HG02943 (cell line): ENCODE measurements around the gene KMO.
A peak's percentile ranks its signal among the peaks of the same experiment; 100 is the strongest.

Experiments used
- ATAC-seq: cut with Tn5 transposase; IDR thresholded peaks from one replicate; pipeline ENCODE4 v1.9.1; 2021; ENCODE audit warnings: mild to moderate bottlenecking, low read depth, moderate library complexity; ENCODE audit not compliant: unreplicated experiment

KMO gene

DNA sequence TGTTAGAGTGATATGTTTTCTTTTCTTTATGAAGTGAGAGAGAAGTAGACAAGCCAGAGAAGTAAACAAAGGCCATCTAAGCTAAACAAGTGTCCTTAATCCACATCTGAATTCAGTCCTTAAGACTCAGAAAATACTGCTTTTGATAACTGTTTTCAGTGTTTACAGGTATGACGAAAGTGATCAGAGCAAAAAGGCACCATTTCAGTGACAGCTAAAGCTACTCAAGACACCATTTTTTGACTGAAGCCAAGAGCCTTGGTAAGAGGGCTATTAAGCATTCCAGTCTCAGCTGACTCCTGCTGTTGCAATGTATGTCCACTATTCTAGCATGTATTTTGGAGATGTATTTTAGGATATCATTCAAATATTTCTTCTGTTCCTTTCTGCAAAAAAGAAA is 4.1 kb downstream of the KMO start:
- ATAC-seq: no peak

DNA sequence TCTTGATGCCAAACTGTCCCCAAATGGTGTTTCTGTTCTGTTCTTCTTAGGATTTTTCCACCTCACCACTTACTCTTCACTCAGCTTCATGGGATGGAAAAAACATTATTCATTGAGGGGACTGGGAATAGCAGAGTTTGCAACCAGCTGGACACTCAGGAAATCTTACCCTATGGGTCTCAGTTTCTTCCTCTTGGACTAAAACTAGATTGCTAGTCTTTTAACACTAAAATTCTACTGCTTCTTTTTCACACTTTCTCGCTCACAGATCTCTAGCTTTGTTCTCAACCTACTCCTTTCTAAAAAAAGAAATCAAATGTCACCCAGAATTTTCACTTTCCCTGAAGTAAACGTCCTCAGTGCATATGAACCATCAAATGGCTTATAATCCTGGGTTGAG is 4.8 kb downstream of the KMO start:
- ATAC-seq: no peak

DNA sequence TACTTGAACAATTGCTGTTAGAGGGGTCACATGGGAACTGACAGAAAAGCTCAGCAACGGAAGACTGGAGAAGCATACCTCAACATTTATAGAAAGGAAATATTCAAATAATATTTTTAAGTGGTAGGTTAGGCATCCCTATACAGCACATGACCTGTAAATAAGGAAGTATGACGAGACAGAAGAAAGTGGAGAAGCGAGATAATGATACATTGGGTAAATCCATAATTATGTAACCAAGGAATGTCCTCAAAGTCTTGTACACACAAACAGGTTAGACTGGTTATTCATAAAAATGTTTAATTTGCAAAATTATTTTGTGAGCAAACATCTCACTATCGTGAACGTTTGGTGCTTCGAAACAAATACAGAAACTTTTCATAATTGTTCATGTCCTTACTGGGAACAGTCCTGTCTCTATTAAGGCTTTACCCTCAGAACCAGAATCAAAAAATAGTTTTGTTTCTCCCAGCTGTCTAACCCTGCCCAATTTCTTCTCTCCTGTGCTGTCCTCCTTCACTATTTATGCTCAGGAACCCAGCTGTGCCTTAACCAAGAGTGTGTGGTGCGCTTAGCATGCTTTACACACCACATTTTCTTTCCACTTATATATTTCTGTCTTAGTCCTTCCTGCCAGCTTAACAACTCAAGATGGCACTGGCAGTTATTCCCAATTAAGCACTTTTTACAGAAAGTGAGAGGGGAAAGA is 10.2 kb downstream of the KMO start:
- ATAC-seq: no peak

DNA sequence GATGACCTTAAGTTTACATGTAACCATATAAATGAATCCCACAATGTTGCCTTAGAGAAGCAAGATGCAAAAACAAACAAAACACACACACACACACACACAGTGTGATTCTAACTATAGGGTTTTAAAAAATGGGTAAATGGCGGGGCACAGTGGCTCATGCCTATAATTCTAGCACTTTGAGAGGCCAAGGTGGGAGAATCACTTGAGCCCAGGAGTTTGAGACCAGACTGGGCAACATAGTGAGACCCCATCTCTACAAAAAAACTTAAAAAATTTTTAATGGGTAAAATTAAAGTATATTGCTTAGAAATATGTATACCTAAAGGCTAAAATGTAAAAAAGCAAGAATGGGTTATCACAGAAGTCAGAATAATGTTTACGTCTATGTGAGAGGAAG is 15.8 kb downstream of the KMO start:
- ATAC-seq: no peak

DNA sequence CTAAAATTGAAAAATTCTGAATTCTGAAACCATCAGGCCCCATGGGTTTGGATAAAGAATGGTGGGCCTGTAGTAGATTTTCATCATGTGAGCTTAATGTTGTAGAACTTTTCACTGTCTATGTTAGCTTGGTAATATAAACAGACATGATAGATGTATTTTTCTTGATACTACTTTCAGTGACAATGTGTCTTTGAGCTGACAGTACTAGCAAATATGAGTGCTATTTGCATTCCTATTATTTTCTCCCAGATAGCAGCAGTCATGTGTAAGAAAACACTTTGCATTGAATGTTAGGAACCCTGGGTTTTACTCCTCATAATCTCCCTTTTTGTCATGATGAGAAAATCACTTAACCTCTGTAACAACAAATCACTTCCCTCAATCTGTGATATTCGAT is 18.1 kb downstream of the KMO start:
- no peak for ATAC-seq

DNA sequence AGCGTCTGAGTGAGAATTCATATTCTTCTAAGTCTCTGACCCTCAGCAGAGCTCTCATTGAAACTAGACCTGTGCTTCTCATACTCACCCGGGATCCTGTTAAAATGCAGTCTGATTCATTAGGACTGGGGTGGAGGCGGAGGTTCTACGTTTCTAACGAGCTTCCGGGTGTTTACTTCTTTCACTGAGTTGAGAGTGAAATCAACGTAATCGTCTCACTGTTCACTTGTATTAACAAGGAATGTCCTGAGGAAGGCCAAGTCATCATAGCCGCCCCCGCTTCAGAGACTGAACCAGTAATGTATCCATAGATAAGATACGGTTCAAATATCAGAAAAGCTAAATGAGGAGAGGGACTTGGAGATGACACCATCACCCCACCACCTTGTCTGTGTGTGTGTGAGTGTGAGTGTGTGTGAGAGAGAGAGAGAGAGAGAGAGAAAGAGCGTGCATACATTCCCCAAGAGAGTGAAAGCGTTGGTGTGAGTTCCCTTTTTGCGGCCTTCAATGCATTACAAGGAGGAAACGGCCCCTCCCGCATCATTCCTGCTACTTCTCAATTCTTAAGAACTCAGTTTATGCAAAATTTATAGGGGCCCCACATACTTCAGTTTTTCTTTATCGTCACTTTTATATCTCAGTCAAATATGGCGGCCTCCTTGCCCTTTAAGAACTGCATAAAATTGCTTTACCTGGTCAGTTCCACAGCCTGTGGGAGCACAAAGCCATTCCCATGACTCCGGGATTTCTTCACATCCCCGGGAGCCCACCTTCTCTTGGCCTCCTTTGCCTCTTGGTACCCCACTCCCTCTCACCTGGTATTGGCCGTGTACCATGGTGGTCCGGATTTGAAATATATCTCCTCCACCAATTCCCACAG is 19.8 kb downstream of the KMO start:
- peak; percentile 76 for ATAC-seq

DNA sequence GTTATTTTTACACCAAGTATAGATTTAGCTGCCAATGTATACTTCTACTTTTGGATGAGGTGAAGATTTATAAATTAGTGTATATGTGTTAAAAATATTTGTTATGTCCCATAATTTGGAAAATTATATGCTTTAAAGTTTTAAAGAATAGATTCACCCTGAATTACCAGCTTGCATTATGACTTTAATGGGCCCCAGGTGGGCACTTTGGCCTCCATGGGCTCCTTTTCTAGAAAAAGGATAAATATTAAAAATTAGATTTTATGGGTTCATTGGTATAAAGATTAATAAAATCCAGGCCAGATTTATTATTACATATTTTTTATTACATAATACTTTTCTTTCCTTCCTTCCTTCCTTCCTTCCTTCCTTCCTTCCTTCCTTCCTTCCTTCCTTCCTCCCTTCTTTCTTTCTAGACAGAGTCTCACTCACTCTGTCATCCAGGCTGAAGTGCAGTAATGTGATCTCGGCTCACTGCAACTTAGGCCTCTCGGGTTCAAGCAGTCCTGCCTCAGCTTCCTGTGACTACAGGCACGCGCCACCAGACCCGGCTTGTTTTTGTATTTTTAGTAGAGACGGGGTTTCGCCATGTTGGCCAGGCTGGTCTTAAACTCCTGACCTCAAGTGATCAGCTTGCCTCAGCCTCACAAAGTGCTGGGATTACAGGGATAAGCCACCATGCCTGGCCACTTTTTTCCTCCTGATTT is 21.9 kb downstream of the KMO start:
- no peak for ATAC-seq

DNA sequence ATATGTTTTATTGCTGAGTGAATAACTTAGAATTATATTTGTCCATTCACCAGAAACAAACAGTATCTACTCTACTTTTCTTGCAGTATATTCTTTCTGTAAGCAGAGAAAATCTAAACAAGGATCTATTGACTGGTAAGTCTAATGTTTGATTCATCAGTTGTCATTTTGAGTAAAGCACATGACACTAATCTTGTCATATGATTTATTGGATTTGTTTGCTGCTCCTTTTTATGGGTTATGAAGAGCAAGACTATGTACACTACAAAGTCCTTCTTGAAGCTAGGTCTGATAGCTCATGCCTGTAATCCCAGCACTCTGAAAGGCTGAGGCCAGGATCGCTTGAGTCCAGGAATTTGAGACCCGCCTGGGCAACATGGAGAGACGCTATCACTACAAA is 23.3 kb downstream of the KMO start:
- ATAC-seq: no peak

DNA sequence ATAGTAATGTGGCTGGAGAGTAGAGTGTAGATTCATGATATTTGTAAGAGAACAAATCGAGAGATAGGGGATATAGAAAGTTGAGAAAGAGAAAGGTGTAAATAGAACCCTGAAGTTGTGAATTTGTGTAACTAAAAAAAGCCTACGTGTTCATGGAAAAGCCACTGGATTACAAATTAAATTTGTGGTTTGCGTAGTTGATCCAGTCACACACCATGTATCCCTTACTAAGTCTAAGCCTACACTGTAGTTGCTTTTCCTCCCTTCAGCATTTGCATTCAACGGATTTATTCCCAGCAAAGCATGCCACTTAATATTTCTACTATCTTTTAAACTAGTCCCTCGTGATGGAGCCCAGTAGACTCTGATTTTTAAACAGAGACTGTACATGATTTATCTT is 24.9 kb downstream of the KMO start:
- no peak for ATAC-seq

DNA sequence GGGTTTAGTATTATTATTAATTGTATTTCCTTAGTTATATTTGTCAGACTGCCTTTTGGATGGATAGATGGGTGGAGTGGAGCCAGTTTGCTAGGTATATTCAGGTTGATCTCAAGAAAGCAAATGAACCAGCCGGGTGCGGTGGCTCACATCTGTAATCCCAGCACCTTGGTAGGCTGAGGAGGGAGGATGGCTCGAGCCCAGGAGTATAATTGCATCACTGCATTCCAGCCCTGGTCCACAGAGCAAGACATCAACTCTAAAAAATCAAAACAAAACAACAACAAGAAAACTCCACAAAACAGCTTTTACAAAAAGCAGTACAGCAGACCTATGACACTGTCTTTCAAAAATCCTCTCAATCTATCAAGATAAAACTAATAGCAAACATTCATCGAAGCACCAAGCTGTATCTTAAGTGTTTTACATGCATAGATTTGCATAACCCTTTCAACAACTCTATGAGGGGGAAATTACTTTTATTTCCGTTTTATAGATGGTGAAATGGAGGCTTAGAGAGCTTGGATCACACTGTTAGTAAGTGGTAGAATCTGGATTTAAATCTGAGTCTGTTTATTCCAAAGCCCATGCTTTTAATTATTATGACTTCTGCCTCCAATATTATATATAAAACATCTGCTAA is 25.5 kb downstream of the KMO start:
- ATAC-seq: no peak

DNA sequence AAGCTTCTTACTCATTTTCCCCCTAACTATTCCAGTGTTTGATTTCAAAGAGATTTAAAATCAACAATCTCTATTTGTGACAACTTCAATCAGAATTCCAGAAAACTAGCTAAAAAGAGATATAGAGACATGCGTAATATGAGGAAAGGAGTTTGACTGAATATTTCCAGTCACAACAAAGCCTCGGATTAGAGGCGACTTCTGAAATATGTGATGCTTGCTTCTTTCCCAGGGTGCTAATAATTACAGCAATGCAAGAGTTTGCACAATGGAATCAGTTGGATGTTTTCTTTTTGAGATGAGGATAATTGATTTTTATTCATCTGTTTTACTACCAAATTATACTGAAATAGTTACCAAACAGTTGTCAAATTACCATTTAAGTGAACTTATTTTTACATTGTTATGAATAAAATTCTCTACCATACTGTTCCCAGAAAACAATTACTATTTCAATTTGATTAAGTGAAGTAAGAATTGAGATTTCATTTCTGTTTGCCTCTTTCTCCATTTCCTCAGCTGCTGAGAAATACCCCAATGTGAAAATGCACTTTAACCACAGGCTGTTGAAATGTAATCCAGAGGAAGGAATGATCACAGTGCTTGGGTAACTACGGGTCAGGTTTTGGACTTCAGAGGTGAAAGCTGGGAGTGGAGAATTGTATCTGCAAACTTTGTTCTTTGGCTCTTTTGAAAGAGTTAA is 28.1 kb downstream of the KMO start:
- no peak for ATAC-seq

DNA sequence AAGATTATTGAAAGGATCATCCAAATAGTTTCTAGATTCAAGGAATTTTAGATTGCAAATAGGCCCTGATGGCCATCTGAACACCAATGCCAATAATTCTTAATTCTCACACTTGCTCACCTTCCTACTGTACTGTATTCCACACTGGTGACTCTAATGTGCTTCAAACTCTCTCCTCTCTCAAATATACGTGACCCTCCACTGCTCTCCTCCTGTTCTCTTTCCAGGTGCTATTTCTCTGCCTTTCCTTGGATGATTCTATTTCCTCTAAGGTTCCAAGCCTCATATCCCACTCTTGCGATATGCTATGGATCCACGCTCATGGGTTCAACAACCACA is 28.6 kb downstream of the KMO start:
- no peak for ATAC-seq

DNA sequence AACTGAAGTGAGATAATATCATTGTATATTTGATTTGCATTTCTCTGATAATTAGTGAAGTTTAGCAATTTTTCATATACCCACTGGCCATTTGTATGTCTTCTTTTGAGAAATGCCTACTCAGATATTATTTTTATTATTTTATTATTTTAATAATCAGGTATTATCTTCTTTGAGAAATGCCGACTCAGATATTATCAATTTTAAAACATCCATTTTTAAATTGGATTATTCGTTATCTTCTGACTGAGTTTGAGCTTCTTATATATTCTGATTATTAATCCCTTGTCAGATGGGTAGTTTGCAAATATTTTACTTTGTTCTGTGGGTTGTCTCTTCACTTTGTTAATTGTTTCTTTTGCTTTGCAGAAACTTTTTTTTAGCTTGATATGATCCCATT is 37.7 kb downstream of the KMO start:
- no peak for ATAC-seq

DNA sequence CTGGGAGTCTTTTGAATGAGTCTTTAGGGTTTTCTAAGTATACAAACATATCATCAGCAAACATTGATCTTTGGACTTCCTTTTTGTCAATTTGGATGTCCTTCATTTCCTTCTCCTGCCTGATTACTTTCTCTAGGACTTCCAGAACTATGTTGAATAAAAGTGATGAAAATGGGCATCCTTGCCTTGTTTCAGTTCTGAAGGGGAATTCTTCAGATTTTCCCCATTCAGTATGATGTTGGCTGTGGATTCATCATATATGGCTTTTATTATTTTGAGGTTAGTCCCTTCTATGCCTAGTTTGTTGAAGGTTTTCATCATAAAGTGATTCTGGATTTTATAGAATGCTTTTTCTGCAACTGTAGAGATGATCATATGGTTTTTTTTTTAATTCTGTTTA is 42.0 kb downstream of the KMO start:
- no peak for ATAC-seq

DNA sequence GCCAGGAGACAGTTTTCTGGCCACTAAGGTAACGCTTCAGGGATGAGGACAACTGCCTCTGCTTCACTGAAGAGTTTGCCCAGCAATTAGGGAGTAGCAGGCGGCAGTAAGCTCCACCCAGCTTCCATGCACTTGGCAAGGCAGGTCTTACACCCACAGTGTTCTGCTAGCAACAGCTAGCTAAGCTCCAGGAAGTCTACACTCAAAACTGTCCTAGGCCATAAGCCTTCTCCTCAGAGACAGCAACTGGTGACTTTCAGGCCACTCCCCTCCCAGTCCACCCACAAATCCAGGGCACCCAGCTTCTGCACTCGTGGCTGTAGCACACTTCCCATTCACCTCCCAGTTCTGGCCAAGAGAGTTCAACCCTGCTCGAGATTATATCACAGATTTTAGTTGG is 47.3 kb downstream of the KMO start:
- ATAC-seq: no peak

DNA sequence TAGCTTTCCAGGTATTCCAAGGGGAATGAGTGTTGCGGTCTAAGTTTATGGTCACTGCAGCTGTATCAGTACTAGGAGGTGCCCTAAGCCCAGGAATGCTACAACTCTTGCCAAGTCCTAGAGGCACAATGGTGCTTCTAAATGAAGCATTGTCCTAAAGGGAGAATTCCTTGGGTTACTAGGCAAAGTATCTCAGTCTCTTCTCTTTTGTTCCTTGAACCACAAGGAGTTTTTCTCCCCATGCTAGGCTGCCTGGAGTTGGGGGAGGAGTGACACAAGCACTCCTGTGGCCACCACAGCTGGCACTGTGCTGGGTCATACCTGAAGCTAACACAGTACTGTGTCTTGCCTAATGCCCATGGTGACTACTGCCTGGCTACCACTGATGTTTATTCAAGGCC is 50.7 kb downstream of the KMO start:
- no peak for ATAC-seq

DNA sequence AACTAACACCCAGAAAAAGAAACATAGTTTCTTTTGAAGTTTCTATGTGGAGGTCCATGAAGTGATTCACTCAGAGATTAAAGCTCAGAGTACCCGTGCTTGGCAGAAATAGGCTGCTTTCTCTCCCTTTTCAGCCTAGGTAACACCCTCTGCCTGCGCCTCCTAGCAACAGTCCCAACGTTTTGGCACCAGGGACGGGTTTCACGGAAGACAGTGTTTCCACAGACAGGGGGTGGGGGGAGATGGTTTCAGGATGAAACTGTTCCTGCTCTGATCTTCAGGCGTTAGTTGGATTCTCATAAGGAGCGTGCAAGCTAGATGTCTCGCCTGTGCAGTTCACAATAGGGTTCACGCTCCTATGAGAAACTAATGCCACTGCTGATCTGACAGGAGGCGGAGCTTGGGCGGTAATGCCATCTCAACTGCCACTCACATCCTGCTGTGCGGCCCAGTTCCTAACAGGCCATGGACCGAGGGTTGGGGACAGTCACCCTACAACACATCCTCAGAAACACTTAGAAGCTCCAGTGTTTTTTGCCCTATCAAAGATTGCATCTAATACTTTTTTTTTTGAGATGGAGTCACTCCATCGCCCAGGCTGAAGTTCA is 54.8 kb downstream of the KMO start:
- no peak for ATAC-seq

DNA sequence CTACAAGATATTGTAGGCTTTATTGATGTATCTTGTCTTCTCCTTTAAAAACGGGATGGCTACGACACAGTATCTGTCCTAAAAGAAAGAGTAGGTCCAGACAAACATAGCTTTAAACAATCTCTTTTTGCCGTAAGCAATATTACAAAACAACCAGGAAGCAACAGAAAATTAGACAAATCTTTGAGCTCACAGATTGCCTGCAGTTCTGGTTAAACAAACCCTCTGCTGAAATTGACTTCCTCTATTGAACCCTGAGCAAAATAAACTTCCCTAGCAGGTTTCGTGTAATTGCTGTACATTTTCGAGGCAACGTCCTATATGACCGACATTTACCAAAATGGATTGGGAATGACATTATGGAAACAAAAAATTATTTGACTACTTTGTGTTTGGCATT is 57.3 kb downstream of the KMO start:
- ATAC-seq: no peak

DNA sequence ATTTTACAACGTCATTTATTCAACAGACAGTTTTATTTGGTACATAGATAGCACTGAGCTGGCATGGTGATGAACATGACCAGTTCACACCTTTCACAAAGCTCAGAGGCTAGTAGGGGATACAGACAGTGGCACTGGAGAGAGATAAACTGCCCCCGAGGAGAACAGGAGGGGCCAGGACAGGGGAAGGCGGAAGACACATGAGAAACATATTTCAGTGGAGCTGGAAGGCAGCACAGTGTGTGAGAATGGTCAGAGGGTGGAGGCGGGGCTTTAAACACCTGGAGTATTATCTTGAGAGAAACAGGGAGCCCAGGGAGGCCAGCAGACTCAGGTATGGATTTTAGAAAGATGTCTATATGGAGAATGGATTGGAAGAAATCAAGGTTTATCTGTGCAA is 58.5 kb downstream of the KMO start:
- ATAC-seq: no peak

DNA sequence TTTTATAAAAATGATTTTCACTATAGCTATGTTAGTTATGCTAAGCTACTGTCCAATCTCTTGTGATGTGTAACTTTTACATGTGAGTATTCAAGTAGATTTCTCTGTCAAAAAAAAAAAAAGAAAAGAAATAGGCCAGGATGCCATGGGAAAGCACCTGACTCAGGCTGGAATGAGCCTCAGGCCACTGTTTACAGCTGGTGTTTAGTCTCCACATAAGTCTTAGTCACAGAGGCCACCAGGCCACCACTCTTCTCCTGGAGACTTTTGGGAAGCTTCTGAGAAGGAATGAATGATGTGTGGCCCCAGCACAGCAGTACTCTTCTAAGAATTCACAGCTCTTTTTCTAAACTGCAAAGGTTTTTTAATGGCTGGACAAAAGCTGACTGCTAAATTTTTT is 59.1 kb downstream of the KMO start:
- ATAC-seq: no peak
